ENCODE measurements around the gene FKBP4. TPM values are rescaled to one million over a fixed set of nuclear protein-coding genes. Genes with fewer than 3 reads are reported as not detected.

FKBP4 gene
- total and polyA plus RNA-seq, 2 of the 13 experiments (the other 11 are each of a cell fraction or from before 2014, with no cell fraction given) = 25.7 to 66.1 TPM

GRCh38 chr12:2811801-2812200, 17.0 kb downstream of the FKBP4 start:
- peaks cover 0 to 3% of the 10 kb centered on the region in 2 experiments; a peak in 1 of 5 replicates for H3K27me3 ChIP-seq (ENCODE audit: control insufficient read depth in 1 of 2, insufficient read depth in 2 of 2, low read length in 2 of 2)
- in situ Hi-C loops (cut with HindIII; ENCODE audit: extremely low pct_ligation_motif_present, low pct_unique_long_range_greater_than_20kb) (no loop called here), intact Hi-C loops (cut with micrococcal nuclease; ENCODE audit: unreplicated experiment) (no loop called here)
- H3K79me2 ChIP-seq (ENCODE audit: insufficient read depth, low read length) = peaks cover 16% of the 10 kb centered on the region
- H3K36me3 ChIP-seq (replicated peaks in 1 of 2; ENCODE audit: control insufficient read depth in 1 of 2, insufficient read depth in 2 of 2, low read length in 2 of 2) = no peaks in the 10 kb centered on the region; a peak in 1 of 5 replicates
- H3K4me1 ChIP-seq (ENCODE audit: insufficient read depth, low read length) = peaks cover 17% of the 10 kb centered on the region
- peaks cover 5% of the 10 kb centered on the region; the same call in 1 of the 2 replicates for H4K20me1 ChIP-seq (ENCODE audit: insufficient read depth, low read length)
- peak overlapping the region; percentile 98 for H3K9ac ChIP-seq (ENCODE audit: insufficient read depth, low read depth, low read length)
- ChIA-PET POLR2A (no interaction called here), CTCF (ENCODE audit: low intra/inter-chr PET ratio, low total read pairs) (no interaction called here)
- peak overlapping the region in 2 of 3 experiments; percentile 51 to 90; a peak in 4 of 6 replicates for H3K4me3 ChIP-seq (replicated peaks in 1 of 3; ENCODE audit: insufficient read depth in 1 of 3, low read depth in 2 of 3, low read length in 3 of 3)
- H2AFZ ChIP-seq (ENCODE audit: low read length) = no peak overlapping the region
- ATAC-seq (no peak), FAIRE-seq (no peak), DNase-seq (ENCODE audit: low spot score) (no peak)
- peak overlapping the region; percentile 96 for H3K4me2 ChIP-seq (ENCODE audit: low read depth, low read length)
- H3K27ac ChIP-seq (ENCODE audit: extremely low read length, insufficient read depth, low read length) = peak overlapping the region; percentile 99
- WGBS (ENCODE audit: low lambda C conversion rate) = 75% methylated on average over 5 of the region's 5 CpGs
- BruUV-seq (replicated peaks) = no TSS peak
- H3K9me3 ChIP-seq (ENCODE audit: low read length) = no peaks in the 10 kb centered on the region
- TF ChIP-seq HOXD1 (CRISPR knock-in tag; IDR thresholded peaks at IDR 0.05) (no peak), ZBTB4 (CRISPR knock-in tag; IDR thresholded peaks at IDR 0.05; ENCODE audit: borderline replicate concordance) (no peak), FOXO4 (CRISPR knock-in tag; conservative IDR thresholded peaks at IDR 0.05) (no peak), ZBTB26 (CRISPR knock-in tag; IDR thresholded peaks at IDR 0.05; ENCODE audit: borderline replicate concordance) (no peak), ZNF280D (CRISPR knock-in tag; IDR thresholded peaks at IDR 0.05) (no peak), KLF9 (CRISPR knock-in tag; IDR thresholded peaks at IDR 0.05; ENCODE audit: low read depth) (no peak), CBX2 (IDR thresholded peaks at IDR 0.05; ENCODE audit: low read depth, low read length) (no peak), CBX2 (CRISPR knock-in tag; IDR thresholded peaks at IDR 0.05; ENCODE audit: low read depth) (no peak), HDAC6 (IDR thresholded peaks at IDR 0.05; ENCODE audit: low read depth, low read length) (no peak), ZNF841 (CRISPR knock-in tag; IDR thresholded peaks at IDR 0.05; ENCODE audit: borderline replicate concordance) (no peak), AGO2 (optimal IDR thresholded peaks at IDR 0.05; ENCODE audit: low read depth, low read length) (no peak), HMG20A (CRISPR knock-in tag; IDR thresholded peaks at IDR 0.05; ENCODE audit: borderline replicate concordance) (no peak), CEBPG (CRISPR knock-in tag; IDR thresholded peaks at IDR 0.05) (no peak), RORA (CRISPR knock-in tag; IDR thresholded peaks at IDR 0.05) (no peak)

Data from HepG2 (cell line).